Measurements from ENCODE around the gene HOTAIR.

Gene HOTAIR

GRCh38 chr12:54004841-54005530 is 30.2 kb upstream of the HOTAIR start:
- peak overlapping the region; percentile 78 for H3K27ac ChIP-seq (ENCODE audit: low read depth, low read length)
- no peaks in the 10 kb centered on the region for H3K36me3 ChIP-seq (ENCODE audit: control insufficient read depth in 5 of 5, insufficient read depth in 5 of 5, low read length in 5 of 5)
- H3K9ac ChIP-seq (ENCODE audit: low read length in 5 of 5) = peak overlapping the region; percentile 44 to 92 (median 73)
- no peaks in the 10 kb centered on the region for H3K9me3 ChIP-seq (ENCODE audit: control insufficient read depth in 5 of 5, low read length in 5 of 5)
- peak overlapping the region; percentile 51 to 62 (median 58) for H3K4me3 ChIP-seq (ENCODE audit: low read depth in 1 of 5, low read length in 5 of 5)
- peaks cover 4 to 49% (median 26%) of the 10 kb centered on the region in 5 donors for H3K27me3 ChIP-seq (ENCODE audit: control insufficient read depth in 5 of 5, insufficient read depth in 4 of 5, low read length in 5 of 5)
- peaks cover 4 to 93% (median 77%) of the 10 kb centered on the region in 5 donors for H3K4me1 ChIP-seq (ENCODE audit: control insufficient read depth in 5 of 5, insufficient read depth in 5 of 5, low read length in 5 of 5)

DNA sequence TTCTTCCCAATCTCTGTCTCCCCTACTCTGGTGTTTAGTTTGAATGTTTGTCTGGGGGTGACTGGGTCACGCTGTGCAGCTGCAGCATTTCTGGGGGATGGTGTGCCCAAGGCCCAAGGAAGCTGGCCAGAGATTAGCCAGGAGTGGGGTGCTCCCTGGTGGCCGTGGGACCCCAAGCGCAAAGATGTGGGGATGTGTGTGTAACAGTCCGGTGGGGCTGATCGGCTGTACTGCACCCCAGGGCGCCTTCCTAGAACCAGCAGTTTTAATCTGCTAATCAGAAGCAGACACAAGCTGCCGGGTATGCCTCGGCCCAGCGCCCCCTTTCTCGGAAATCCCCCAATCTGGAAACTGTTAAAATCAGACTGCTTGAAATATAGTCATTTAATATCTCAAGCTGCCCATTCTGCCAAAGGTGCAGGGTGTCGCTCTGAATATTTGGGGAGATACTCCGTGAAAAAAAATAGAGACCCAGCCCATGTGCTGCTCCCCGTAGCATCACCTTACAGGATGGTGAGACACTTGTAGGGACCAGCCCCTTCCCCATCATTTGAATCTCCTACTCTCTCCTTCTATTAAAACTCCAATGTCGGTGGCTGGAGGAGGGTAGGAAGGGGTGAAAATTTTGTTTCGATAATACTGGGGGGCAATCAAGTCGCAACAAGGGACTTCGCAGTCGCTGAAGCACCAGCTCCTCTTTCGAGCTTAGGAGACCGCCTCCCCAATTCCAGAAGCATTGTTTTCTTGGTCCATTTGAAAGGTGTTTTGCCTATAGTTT is 29.5 kb upstream of the HOTAIR start:
- Histone ChIP-seq H3K9ac (ENCODE audit: low read length in 5 of 5) (peak overlapping the region in 4 of 5 donors; percentile 33 to 92 (median 80)), H3K36me3 (ENCODE audit: control insufficient read depth in 5 of 5, insufficient read depth in 5 of 5, low read length in 5 of 5) (no peaks in the 10 kb centered on the region), H3K9me3 (ENCODE audit: control insufficient read depth in 5 of 5, low read length in 5 of 5) (no peaks in the 10 kb centered on the region), H3K4me3 (ENCODE audit: low read depth in 1 of 5, low read length in 5 of 5) (peak overlapping the region; percentile 29 to 62 (median 58)), H3K27me3 (ENCODE audit: control insufficient read depth in 5 of 5, insufficient read depth in 4 of 5, low read length in 5 of 5) (peaks cover 4 to 51% (median 28%) of the 10 kb centered on the region in 5 donors), H3K27ac (ENCODE audit: low read depth, low read length) (peak overlapping the region; percentile 78), H3K4me1 (ENCODE audit: control insufficient read depth in 5 of 5, insufficient read depth in 5 of 5, low read length in 5 of 5) (peaks cover 4 to 86% (median 77%) of the 10 kb centered on the region in 5 donors)

GRCh38 chr12:54003625-54004024 is 28.9 kb upstream of the HOTAIR start:
- H3K36me3 ChIP-seq (ENCODE audit: control insufficient read depth in 5 of 5, insufficient read depth in 5 of 5, low read length in 5 of 5) = no peaks in the 10 kb centered on the region
- H3K27ac ChIP-seq (ENCODE audit: low read depth, low read length) = peak overlapping the region; percentile 78
- H3K9ac ChIP-seq (ENCODE audit: low read length in 5 of 5) = peak overlapping the region in 2 of 5 donors; percentile 72 to 86
- peaks cover 4 to 51% (median 28%) of the 10 kb centered on the region in 5 donors for H3K27me3 ChIP-seq (ENCODE audit: control insufficient read depth in 5 of 5, insufficient read depth in 4 of 5, low read length in 5 of 5)
- no peaks in the 10 kb centered on the region for H3K9me3 ChIP-seq (ENCODE audit: control insufficient read depth in 5 of 5, low read length in 5 of 5)
- H3K4me3 ChIP-seq (ENCODE audit: low read depth in 1 of 5, low read length in 5 of 5) = peak overlapping the region in 1 of 5 donors; percentile 37
- H3K4me1 ChIP-seq (ENCODE audit: control insufficient read depth in 5 of 5, insufficient read depth in 5 of 5, low read length in 5 of 5) = peaks cover 4 to 91% (median 81%) of the 10 kb centered on the region in 5 donors

- Histone ChIP-seq H3K27ac (ENCODE audit: low read depth, low read length) (peak overlapping the region; percentile 98), H3K4me1 (ENCODE audit: control insufficient read depth in 5 of 5, insufficient read depth in 5 of 5, low read length in 5 of 5) (peaks cover 4 to 92% (median 82%) of the 10 kb centered on the region in 5 donors), H3K9me3 (ENCODE audit: control insufficient read depth in 5 of 5, low read length in 5 of 5) (no peaks in the 10 kb centered on the region), H3K4me3 (ENCODE audit: low read depth in 1 of 5, low read length in 5 of 5) (peak overlapping the region in 2 of 5 donors; percentile 68 to 74), H3K9ac (ENCODE audit: low read length in 5 of 5) (peak overlapping the region in 4 of 5 donors; percentile 0 to 98 (median 68)), H3K36me3 (ENCODE audit: control insufficient read depth in 5 of 5, insufficient read depth in 5 of 5, low read length in 5 of 5) (no peaks in the 10 kb centered on the region), H3K27me3 (ENCODE audit: control insufficient read depth in 5 of 5, insufficient read depth in 4 of 5, low read length in 5 of 5) (peaks cover 2 to 50% (median 26%) of the 10 kb centered on the region in 5 donors)
These were observed 28.2 kb upstream of the HOTAIR start for GRCh38 chr12:54002915-54003389.

GRCh38 chr12:54002278-54002914 is 27.6 kb upstream of the HOTAIR start:
- peaks cover 0 to 51% (median 27%) of the 10 kb centered on the region in 5 donors for H3K27me3 ChIP-seq (ENCODE audit: control insufficient read depth in 5 of 5, insufficient read depth in 4 of 5, low read length in 5 of 5)
- H3K4me3 ChIP-seq (ENCODE audit: low read depth in 1 of 5, low read length in 5 of 5) = peak overlapping the region in 4 of 5 donors; percentile 27 to 85 (median 71)
- peak overlapping the region in 4 of 5 donors; percentile 0 to 98 (median 68) for H3K9ac ChIP-seq (ENCODE audit: low read length in 5 of 5)
- H3K36me3 ChIP-seq (ENCODE audit: control insufficient read depth in 5 of 5, insufficient read depth in 5 of 5, low read length in 5 of 5) = no peaks in the 10 kb centered on the region
- peaks cover 4 to 93% (median 84%) of the 10 kb centered on the region in 5 donors for H3K4me1 ChIP-seq (ENCODE audit: control insufficient read depth in 5 of 5, insufficient read depth in 5 of 5, low read length in 5 of 5)
- no peaks in the 10 kb centered on the region for H3K9me3 ChIP-seq (ENCODE audit: control insufficient read depth in 5 of 5, low read length in 5 of 5)
- H3K27ac ChIP-seq (ENCODE audit: low read depth, low read length) = peak overlapping the region; percentile 98

GRCh38 chr12:54001283-54002187 is 26.8 kb upstream of the HOTAIR start:
- H3K9me3 ChIP-seq (ENCODE audit: control insufficient read depth in 5 of 5, low read length in 5 of 5) = no peaks in the 10 kb centered on the region
- H3K4me3 ChIP-seq (ENCODE audit: low read depth in 1 of 5, low read length in 5 of 5) = peak overlapping the region; percentile 68 to 85 (median 74)
- H3K4me1 ChIP-seq (ENCODE audit: control insufficient read depth in 5 of 5, insufficient read depth in 5 of 5, low read length in 5 of 5) = peaks cover 4 to 93% (median 83%) of the 10 kb centered on the region in 5 donors
- H3K36me3 ChIP-seq (ENCODE audit: control insufficient read depth in 5 of 5, insufficient read depth in 5 of 5, low read length in 5 of 5) = no peaks in the 10 kb centered on the region
- H3K9ac ChIP-seq (ENCODE audit: low read length in 5 of 5) = peak overlapping the region; percentile 63 to 98 (median 83)
- H3K27ac ChIP-seq (ENCODE audit: low read depth, low read length) = peak overlapping the region; percentile 98
- H3K27me3 ChIP-seq (ENCODE audit: control insufficient read depth in 5 of 5, insufficient read depth in 4 of 5, low read length in 5 of 5) = peaks cover 0 to 54% (median 31%) of the 10 kb centered on the region in 5 donors

- H3K27me3 ChIP-seq (ENCODE audit: control insufficient read depth in 5 of 5, insufficient read depth in 4 of 5, low read length in 5 of 5) = peaks cover 0 to 51% (median 35%) of the 10 kb centered on the region in 5 donors
- no peaks in the 10 kb centered on the region for H3K9me3 ChIP-seq (ENCODE audit: control insufficient read depth in 5 of 5, low read length in 5 of 5)
- H3K4me3 ChIP-seq (ENCODE audit: low read depth in 1 of 5, low read length in 5 of 5) = peak within 1 kb of the TSS; percentile 71 to 85 (median 77)
- peaks cover 4 to 94% (median 84%) of the 10 kb centered on the region in 5 donors for H3K4me1 ChIP-seq (ENCODE audit: control insufficient read depth in 5 of 5, insufficient read depth in 5 of 5, low read length in 5 of 5)
- no peaks in the 10 kb centered on the region for H3K36me3 ChIP-seq (ENCODE audit: control insufficient read depth in 5 of 5, insufficient read depth in 5 of 5, low read length in 5 of 5)
- H3K27ac ChIP-seq (ENCODE audit: low read depth, low read length) = peak within 1 kb of the TSS; percentile 98
- H3K9ac ChIP-seq (ENCODE audit: low read length in 5 of 5) = peak within 1 kb of the TSS; percentile 63 to 98 (median 83)
These were observed 25.7 kb upstream of the HOTAIR start, which contains the start of gene HOXC9 for GRCh38 chr12:54000116-54001114. Gene HOXC9, plus strand, starts transcription at chr12:54000161. Its CDS starts 28 bp downstream, at chr12:54000189.

- Histone ChIP-seq H3K27ac (ENCODE audit: low read depth, low read length) (peak overlapping the region; percentile 98), H3K9ac (ENCODE audit: low read length in 5 of 5) (peak overlapping the region; percentile 44 to 98 (median 83)), H3K4me1 (ENCODE audit: control insufficient read depth in 5 of 5, insufficient read depth in 5 of 5, low read length in 5 of 5) (peaks cover 4 to 94% (median 84%) of the 10 kb centered on the region in 5 donors), H3K27me3 (ENCODE audit: control insufficient read depth in 5 of 5, insufficient read depth in 4 of 5, low read length in 5 of 5) (peaks cover 0 to 50% (median 36%) of the 10 kb centered on the region in 5 donors), H3K9me3 (ENCODE audit: control insufficient read depth in 5 of 5, low read length in 5 of 5) (no peaks in the 10 kb centered on the region), H3K4me3 (ENCODE audit: low read depth in 1 of 5, low read length in 5 of 5) (peak overlapping the region; percentile 71 to 85 (median 77)), H3K36me3 (ENCODE audit: control insufficient read depth in 5 of 5, insufficient read depth in 5 of 5, low read length in 5 of 5) (no peaks in the 10 kb centered on the region)
These were observed 24.9 kb upstream of the HOTAIR start for GRCh38 chr12:53999559-54000115.
